IMR-90 (cell line): Measurements from ENCODE around the gene VASN. TPM values are rescaled to one million over a fixed set of nuclear protein-coding genes. Genes with fewer than 3 reads are reported as not detected.

Experiments
- ATAC-seq: fragments of 200-7000 bp; cut with Tn5 transposase; 2 replicates; pipeline ENCODE4 v1.9.1; 2020; ENCODE audit warnings: low read depth, mild to moderate bottlenecking, moderate library complexity
- BruUV-seq: library from RNA; stranded (reverse); fragments of 400-500 nt; replicated peaks from 2 replicates; lab custom pipeline; 2021; lab: Mats Ljungman, UMichigan
- CTCF ChIA-PET: fragments of 300-600 bp; formaldehyde crosslinking; extraction: SDS; loops from one replicate; lab custom pipeline; 2021; ENCODE audit warnings: antibody characterized with exemption; lab: Yijun Ruan, JAX
- POLR2A ChIA-PET: fragments of 300-600 bp; sonication (Branson Sonifier 250); formaldehyde crosslinking; loops from one replicate; lab custom pipeline; 2022; ENCODE audit warnings: antibody characterized with exemption; ENCODE audit not compliant: unreplicated experiment; lab: Charles Lee
- DNase-seq: peaks from one replicate; pipeline ENCODE4 v3.0.0; 2013
- H2AFZ ChIP-seq: replicated peaks from 2 replicates; pipeline ENCODE3; 2013; ENCODE audit warnings: low read length, mild to moderate bottlenecking; ENCODE audit not compliant: poor library complexity
- H2AK5ac ChIP-seq: 2 replicates; pipeline ENCODE4 v1.6.1; 2013; ENCODE audit warnings: low read depth, low read length, inconsistent platforms
- H2AK9ac ChIP-seq: replicated peaks from 2 replicates; pipeline ENCODE3; 2013; ENCODE audit warnings: mild to moderate bottlenecking, low read depth, low read length, moderate library complexity; ENCODE audit not compliant: poor library complexity
- H2BK120ac ChIP-seq: 2 replicates; pipeline ENCODE4 v1.6.1; 2013; ENCODE audit warnings: low read depth, low read length, inconsistent platforms
- H2BK15ac ChIP-seq: 3 replicates; pipeline ENCODE4 v1.6.1; 2013; ENCODE audit warnings: low read depth, low read length, inconsistent platforms
- H2BK20ac ChIP-seq: 2 replicates; pipeline ENCODE4 v1.6.1; 2013; ENCODE audit warnings: low read depth, mild to moderate bottlenecking, inconsistent platforms, low read length, moderate library complexity
- H2BK5ac ChIP-seq: 2 replicates; pipeline ENCODE4 v1.6.1; 2013; ENCODE audit warnings: mild to moderate bottlenecking, low read depth, low read length, inconsistent platforms; ENCODE audit not compliant: poor library complexity, severe bottlenecking
- H3K14ac ChIP-seq: replicated peaks from 2 replicates; pipeline ENCODE4 v1.6.1; 2013; ENCODE audit warnings: low read depth, low read length, inconsistent platforms
- H3K18ac ChIP-seq: 2 replicates; pipeline ENCODE4 v1.6.1; 2013; ENCODE audit warnings: low read depth, low read length, control low read depth
- H3K23ac ChIP-seq: 2 replicates; pipeline ENCODE4 v1.6.1; 2013; ENCODE audit warnings: low read depth, low read length, inconsistent platforms
- H3K27ac ChIP-seq: 2 replicates; pipeline ENCODE4 v1.5.1; 2013; ENCODE audit warnings: mild to moderate bottlenecking, control low read depth, low read length; ENCODE audit not compliant: insufficient read depth
- H3K27me3 ChIP-seq: 2 replicates; pipeline ENCODE4 v1.6.1; 2013; ENCODE audit warnings: low read length; ENCODE audit not compliant: control insufficient read depth, insufficient read depth
- H3K36me3 ChIP-seq: 2 replicates; pipeline ENCODE4 v1.6.1; 2013; ENCODE audit warnings: low read length, mixed read lengths; ENCODE audit not compliant: control insufficient read depth, insufficient read depth
- H3K4ac ChIP-seq: 2 replicates; pipeline ENCODE4 v1.6.1; 2013; ENCODE audit warnings: low read depth, low read length, inconsistent platforms
- H3K4me1 ChIP-seq: 2 replicates; pipeline ENCODE4 v1.6.1; 2013; ENCODE audit warnings: low read length, mixed read lengths; ENCODE audit not compliant: control insufficient read depth, insufficient read depth
- H3K4me2 ChIP-seq: 2 replicates; pipeline ENCODE4 v1.6.1; 2013; ENCODE audit warnings: low read depth, mild to moderate bottlenecking, control low read depth, low read length, moderate library complexity
- H3K4me3 ChIP-seq: 2 replicates; pipeline ENCODE4 v1.5.1; 2013; ENCODE audit warnings: low read depth, mild to moderate bottlenecking, control low read depth, low read length, moderate library complexity; ENCODE audit not compliant: insufficient read depth
- H3K56ac ChIP-seq: 2 replicates; pipeline ENCODE4 v1.6.1; 2013; ENCODE audit warnings: low read length, inconsistent platforms; ENCODE audit not compliant: insufficient read depth; ENCODE audit errors: extremely low read depth
- H3K79me1 ChIP-seq, 2 experiments: 2 replicates each; pipeline ENCODE4 v1.6.1; 2013; ENCODE audit warnings: low read length in 2 of 2, inconsistent platforms in 1 of 2, low read depth in 1 of 2
- H3K9ac ChIP-seq: 2 replicates; pipeline ENCODE4 v1.6.1; 2013; ENCODE audit warnings: low read depth, low read length, control low read depth
- H3K9me1 ChIP-seq: 2 replicates; pipeline ENCODE4 v1.6.1; 2013; ENCODE audit warnings: low read length, inconsistent platforms; ENCODE audit not compliant: insufficient read depth
- H3K9me3 ChIP-seq: 2 replicates; pipeline ENCODE4 v1.6.1; 2013; ENCODE audit warnings: low read length; ENCODE audit not compliant: control insufficient read depth, insufficient read depth
- H4K20me1 ChIP-seq: 2 replicates; pipeline ENCODE4 v1.6.1; 2013; ENCODE audit warnings: low read length, inconsistent platforms; ENCODE audit not compliant: insufficient read depth
- H4K5ac ChIP-seq: 2 replicates; pipeline ENCODE4 v1.6.1; 2013; ENCODE audit warnings: mild to moderate bottlenecking, low read depth, low read length, control low read depth
- H4K8ac ChIP-seq, 2 experiments: 2 replicates each; pipeline ENCODE4 v1.6.1; 2013; ENCODE audit warnings: low read depth in 2 of 2, low read length in 2 of 2, control low read depth in 1 of 2, inconsistent platforms in 1 of 2
- H4K91ac ChIP-seq: 2 replicates; pipeline ENCODE4 v1.6.1; 2013; ENCODE audit warnings: low read depth, low read length, inconsistent platforms; ENCODE audit not compliant: insufficient read depth
- BHLHE40 ChIP-seq: fragments of 150-350 bp; IDR thresholded peaks from 2 replicates; pipeline ENCODE4 v1.6.1; 2016; ENCODE audit warnings: mild to moderate bottlenecking, low read depth, low read length
- CEBPB ChIP-seq: IDR thresholded peaks from 2 replicates; pipeline ENCODE4 v1.6.1; 2012; ENCODE audit warnings: low read depth, low read length, improper control_type of control experiment
- CHD1 ChIP-seq: IDR thresholded peaks from 2 replicates; pipeline ENCODE4 v1.6.1; 2012; ENCODE audit warnings: low read depth, low read length, improper control_type of control experiment
- FOS ChIP-seq: fragments of 150-350 bp; IDR thresholded peaks from 2 replicates; pipeline ENCODE4 v1.6.1; 2016; ENCODE audit warnings: low read depth, low read length
- MAFK ChIP-seq: IDR thresholded peaks from 2 replicates; pipeline ENCODE4 v1.6.1; 2012; ENCODE audit warnings: low read depth, low read length, improper control_type of control experiment
- MAZ ChIP-seq: IDR thresholded peaks from 2 replicates; pipeline ENCODE4 v1.6.1; 2012; ENCODE audit warnings: low read depth, mild to moderate bottlenecking, low read length, improper control_type of control experiment, moderate library complexity, borderline replicate concordance
- MXI1 ChIP-seq: IDR thresholded peaks from 2 replicates; pipeline ENCODE4 v1.6.1; 2012; ENCODE audit warnings: low read depth, mild to moderate bottlenecking, low read length, moderate library complexity, borderline replicate concordance
- NFE2L2 ChIP-seq: fragments of 150-350 bp; IDR thresholded peaks from 2 replicates; pipeline ENCODE4 v1.6.1; 2016; ENCODE audit warnings: low read depth, mild to moderate bottlenecking, low read length
- POLR2A ChIP-seq: IDR thresholded peaks from 2 replicates; pipeline ENCODE4 v1.6.1; 2012; ENCODE audit warnings: mild to moderate bottlenecking, low read depth, low read length
- RAD21 ChIP-seq: IDR thresholded peaks from 2 replicates; pipeline ENCODE4 v1.6.1; 2012; ENCODE audit warnings: low read length, improper control_type of control experiment
- RCOR1 ChIP-seq: IDR thresholded peaks from 2 replicates; pipeline ENCODE4 v1.6.1; 2012; ENCODE audit warnings: mild to moderate bottlenecking, low read length, improper control_type of control experiment; ENCODE audit not compliant: insufficient replicate concordance
- RFX5 ChIP-seq: IDR thresholded peaks from 2 replicates; pipeline ENCODE4 v1.8.0; 2012; ENCODE audit warnings: low read depth, mild to moderate bottlenecking, low read length, moderate library complexity
- SMC3 ChIP-seq: fragments of 150-350 bp; IDR thresholded peaks from 2 replicates; pipeline ENCODE4 v1.6.1; 2016; ENCODE audit warnings: low read depth, mild to moderate bottlenecking, antibody characterized with exemption, low read length, moderate library complexity
- WGBS, 2 experiments: methylation state at CpG; one replicate each; pipeline versions ENCODE4 v1.1.5 to v1.1.7; 2013; ENCODE audit warnings: missing lambda C conversion rate in 2 of 2; ENCODE audit not compliant: insufficient read length in 1 of 2; ENCODE audit errors: extremely low coverage in 2 of 2; 5-methylcytosine and 5-hydroxymethylcytosine counted together
- dilution Hi-C: fragments of 300-500 bp; cut with HindIII; formaldehyde crosslinking; loops from one replicate; pipeline ENCODE4 v1.14.3; 2018; ENCODE audit warnings: low sequenced_read_pairs; ENCODE audit not compliant: unreplicated experiment
- in situ Hi-C: fragments of 300-500 bp; cut with MboI; formaldehyde crosslinking; loops from 3 replicates; pipeline ENCODE4 v1.14.3; 2019; ENCODE audit warnings: low sequenced_read_pairs, inconsistent platforms, mixed read lengths
- intact Hi-C: fragments of 100-400 bp; cut with micrococcal nuclease; formaldehyde crosslinking; loops from 2 replicates; pipeline ENCODE4 v1.10.0; 2022
- polyA plus RNA-seq, 3 experiments: library from polyadenylated mRNA; depleted of rRNA; stranded (reverse); fragments of >200 nt; gene quantifications; 2 replicates each; pipeline ENCODE4 v1.2.3, GENCODE V29; 2012; ENCODE audit warnings: low replicate concordance in 1 of 3
- total RNA-seq: library from RNA; depleted of rRNA; stranded (reverse); fragments of >200 nt; gene quantifications from 2 replicates; pipeline ENCODE4 v1.2.3, GENCODE V29; 2012
- TF ChIP-seq, protein P1 (sequence below): fragments of 150-350 bp; IDR thresholded peaks from 2 replicates; pipeline ENCODE4 v1.6.1; 2016; ENCODE audit warnings: low read depth, mild to moderate bottlenecking, low read length, moderate library complexity, borderline replicate concordance
- TF ChIP-seq, protein P2 (sequence below): fragments of 150-350 bp; IDR thresholded peaks from 2 replicates; pipeline ENCODE4 v1.6.1; 2017; ENCODE audit warnings: mild to moderate bottlenecking, antibody characterized with exemption, low read length, low read depth
- TF ChIP-seq, protein P3 (sequence below): conservative IDR thresholded peaks from 2 replicates; pipeline ENCODE4 v1.5.1; 2012; ENCODE audit warnings: mild to moderate bottlenecking, low read depth, low read length, improper control_type of control experiment

The VASN gene
- total and polyA plus RNA-seq, 2 of the 4 experiments (the other 2 are of a cell fraction), result 9.3 to 87.2 TPM

DNA sequence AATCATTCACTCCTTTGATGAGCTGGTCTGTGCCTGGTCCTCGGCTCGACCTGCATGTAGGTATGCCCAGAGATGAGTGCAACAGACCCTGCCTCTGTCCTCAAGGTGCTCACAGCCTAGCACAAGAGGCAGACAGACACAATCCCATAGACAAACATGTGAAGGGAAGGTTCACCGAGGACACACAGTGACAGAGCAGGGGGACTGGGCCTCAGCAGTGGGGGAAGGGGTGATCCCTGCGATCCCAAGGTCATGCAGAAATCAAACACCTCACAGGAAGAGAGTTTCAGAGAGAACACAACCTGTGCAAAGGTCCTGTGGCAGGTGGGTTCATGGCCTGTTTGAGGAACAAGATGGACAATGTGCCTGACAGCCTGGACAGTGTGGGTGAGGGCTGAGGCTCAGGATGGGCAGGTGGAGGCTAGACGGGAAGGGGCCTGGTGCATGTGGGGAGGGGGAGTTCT is 4.2 kb upstream of the VASN start:
- no peak overlapping the region for H4K8ac ChIP-seq
- H3K79me1 ChIP-seq, result peaks cover 0 to 38% of the 10 kb centered on the region in 2 experiments; a peak in 3 of 4 replicates
- H2BK120ac ChIP-seq, result no peak overlapping the region
- peak overlapping the region; percentile 27 for H2AFZ ChIP-seq
- peak overlapping the region; percentile 89 for H2AK5ac ChIP-seq
- H3K18ac ChIP-seq, result no peak overlapping the region
- peaks cover 3% of the 10 kb centered on the region; the same call in 1 of the 2 replicates for H3K36me3 ChIP-seq
- no peak overlapping the region for H3K56ac ChIP-seq
- H3K4ac ChIP-seq, result peak overlapping the region; percentile 25
- no peak overlapping the region for H2BK5ac ChIP-seq
- DNase-seq (no peak), ATAC-seq (no peak)
- intact Hi-C loops, result no loop called here
- no peak overlapping the region for H3K14ac ChIP-seq
- ChIA-PET CTCF (no interaction called here), POLR2A (no interaction called here)
- 100% methylated on average over 1 of the region's 5 CpGs; no CpG with 5 or more reads in 1 of the 2 experiments for WGBS, 2 experiments
- TF ChIP-seq, protein P1, sequence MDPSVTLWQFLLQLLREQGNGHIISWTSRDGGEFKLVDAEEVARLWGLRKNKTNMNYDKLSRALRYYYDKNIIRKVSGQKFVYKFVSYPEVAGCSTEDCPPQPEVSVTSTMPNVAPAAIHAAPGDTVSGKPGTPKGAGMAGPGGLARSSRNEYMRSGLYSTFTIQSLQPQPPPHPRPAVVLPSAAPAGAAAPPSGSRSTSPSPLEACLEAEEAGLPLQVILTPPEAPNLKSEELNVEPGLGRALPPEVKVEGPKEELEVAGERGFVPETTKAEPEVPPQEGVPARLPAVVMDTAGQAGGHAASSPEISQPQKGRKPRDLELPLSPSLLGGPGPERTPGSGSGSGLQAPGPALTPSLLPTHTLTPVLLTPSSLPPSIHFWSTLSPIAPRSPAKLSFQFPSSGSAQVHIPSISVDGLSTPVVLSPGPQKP, result no peak
- TF ChIP-seq MAFK (no peak), CHD1 (no peak), MAZ (no peak), RAD21 (no peak), MXI1 (no peak), SMC3 (no peak), BHLHE40 (no peak), RCOR1 (no peak), CEBPB (no peak), POLR2A (no peak), FOS (no peak), NFE2L2 (no peak), RFX5 (no peak)
- TF ChIP-seq, protein P2, sequence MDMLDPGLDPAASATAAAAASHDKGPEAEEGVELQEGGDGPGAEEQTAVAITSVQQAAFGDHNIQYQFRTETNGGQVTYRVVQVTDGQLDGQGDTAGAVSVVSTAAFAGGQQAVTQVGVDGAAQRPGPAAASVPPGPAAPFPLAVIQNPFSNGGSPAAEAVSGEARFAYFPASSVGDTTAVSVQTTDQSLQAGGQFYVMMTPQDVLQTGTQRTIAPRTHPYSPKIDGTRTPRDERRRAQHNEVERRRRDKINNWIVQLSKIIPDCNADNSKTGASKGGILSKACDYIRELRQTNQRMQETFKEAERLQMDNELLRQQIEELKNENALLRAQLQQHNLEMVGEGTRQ, result no peak
- TF ChIP-seq, protein P3, sequence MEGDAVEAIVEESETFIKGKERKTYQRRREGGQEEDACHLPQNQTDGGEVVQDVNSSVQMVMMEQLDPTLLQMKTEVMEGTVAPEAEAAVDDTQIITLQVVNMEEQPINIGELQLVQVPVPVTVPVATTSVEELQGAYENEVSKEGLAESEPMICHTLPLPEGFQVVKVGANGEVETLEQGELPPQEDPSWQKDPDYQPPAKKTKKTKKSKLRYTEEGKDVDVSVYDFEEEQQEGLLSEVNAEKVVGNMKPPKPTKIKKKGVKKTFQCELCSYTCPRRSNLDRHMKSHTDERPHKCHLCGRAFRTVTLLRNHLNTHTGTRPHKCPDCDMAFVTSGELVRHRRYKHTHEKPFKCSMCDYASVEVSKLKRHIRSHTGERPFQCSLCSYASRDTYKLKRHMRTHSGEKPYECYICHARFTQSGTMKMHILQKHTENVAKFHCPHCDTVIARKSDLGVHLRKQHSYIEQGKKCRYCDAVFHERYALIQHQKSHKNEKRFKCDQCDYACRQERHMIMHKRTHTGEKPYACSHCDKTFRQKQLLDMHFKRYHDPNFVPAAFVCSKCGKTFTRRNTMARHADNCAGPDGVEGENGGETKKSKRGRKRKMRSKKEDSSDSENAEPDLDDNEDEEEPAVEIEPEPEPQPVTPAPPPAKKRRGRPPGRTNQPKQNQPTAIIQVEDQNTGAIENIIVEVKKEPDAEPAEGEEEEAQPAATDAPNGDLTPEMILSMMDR, result no peak
- BruUV-seq, result no TSS peak
- dilution Hi-C loops, result no loop called here
- peak overlapping the region; percentile 71 for H2AK9ac ChIP-seq
- no peak overlapping the region for H4K5ac ChIP-seq
- no peaks in the 10 kb centered on the region for H3K27me3 ChIP-seq
- H3K9me1 ChIP-seq, result peaks cover 21% of the 10 kb centered on the region
- H2BK20ac ChIP-seq, result no peak overlapping the region; the same call in 1 of the 2 replicates
- H3K9me3 ChIP-seq, result no peaks in the 10 kb centered on the region
- H3K4me2 ChIP-seq, result no peak overlapping the region
- no peak overlapping the region; the same call in 1 of the 2 replicates for H4K91ac ChIP-seq
- in situ Hi-C loops, result no loop called here
- H3K4me3 ChIP-seq, result no peak overlapping the region
- H3K4me1 ChIP-seq, result peaks cover 25% of the 10 kb centered on the region
- no peak overlapping the region for H2BK15ac ChIP-seq
- H4K20me1 ChIP-seq, result peaks cover 17% of the 10 kb centered on the region
- H3K23ac ChIP-seq, result no peak overlapping the region
- H3K27ac ChIP-seq, result no peak overlapping the region
- no peak overlapping the region for H3K9ac ChIP-seq
